Measurements from ENCODE around the gene SIGLEC10.
A peak's percentile ranks its signal among the peaks of the same experiment; 100 is the strongest.

SIGLEC10 gene

GRCh38 chr19:51430221-51430620 is 12.8 kb upstream of the SIGLEC10 start:
- no peaks in the 10 kb centered on the region for H3K4me1 ChIP-seq (ENCODE audit: control insufficient read depth, low read length)
- TF ChIP-seq EZH2phosphoT487 (IDR thresholded peaks at IDR 0.05; ENCODE audit: borderline replicate concordance, low read length) (no peak), CTCF (IDR thresholded peaks at IDR 0.05; ENCODE audit: low read depth, low read length, poor library complexity, severe bottlenecking) (no peak)
- H3F3A ChIP-seq (ENCODE audit: control insufficient read depth, insufficient read depth): no peaks in the 10 kb centered on the region
- H3K4me2 ChIP-seq (ENCODE audit: low read length): no peak overlapping the region
- no peaks in the 10 kb centered on the region for H3K9me3 ChIP-seq (ENCODE audit: control insufficient read depth, insufficient read depth, low read length)
- no peak overlapping the region for H3K4me3 ChIP-seq (ENCODE audit: low read length)
- no peaks in the 10 kb centered on the region for H4K20me1 ChIP-seq (ENCODE audit: control insufficient read depth, insufficient read depth, low read depth, low read length)
- H3K27me3 ChIP-seq (ENCODE audit: control insufficient read depth, low read length): peaks cover 10% of the 10 kb centered on the region; the same call in 1 of the 2 replicates
- H3K79me2 ChIP-seq (ENCODE audit: control insufficient read depth, low read length): no peaks in the 10 kb centered on the region
- H3K9me2 ChIP-seq (replicated peaks; ENCODE audit: control insufficient read depth, low read length): no peaks in the 10 kb centered on the region
- no peaks in the 10 kb centered on the region for H3K36me3 ChIP-seq (ENCODE audit: control insufficient read depth, low read length)
- H3K27ac ChIP-seq (ENCODE audit: low read depth, low read length): no peak overlapping the region

GRCh38 chr19:51427201-51427600 is 9.8 kb upstream of the SIGLEC10 start:
- H3K36me3 ChIP-seq (ENCODE audit: control insufficient read depth, low read length): no peaks in the 10 kb centered on the region

GRCh38 chr19:51422053-51422448 is 4.6 kb upstream of the SIGLEC10 start:
- Histone ChIP-seq H3K9me2 (replicated peaks; ENCODE audit: control insufficient read depth, low read length) (no peaks in the 10 kb centered on the region), H3K9me3 (ENCODE audit: control insufficient read depth, insufficient read depth, low read length) (no peaks in the 10 kb centered on the region), H3K27ac (ENCODE audit: low read depth, low read length) (no peak overlapping the region), H4K20me1 (ENCODE audit: control insufficient read depth, insufficient read depth, low read depth, low read length) (no peaks in the 10 kb centered on the region), H3K36me3 (ENCODE audit: control insufficient read depth, low read length) (no peaks in the 10 kb centered on the region), H3K79me2 (ENCODE audit: control insufficient read depth, low read length) (no peaks in the 10 kb centered on the region), H3F3A (ENCODE audit: control insufficient read depth, insufficient read depth) (no peaks in the 10 kb centered on the region), H3K27me3 (ENCODE audit: control insufficient read depth, low read length) (no peaks in the 10 kb centered on the region), H3K4me3 (ENCODE audit: low read length) (no peak overlapping the region), H3K4me1 (ENCODE audit: control insufficient read depth, low read length) (peaks cover 16% of the 10 kb centered on the region), H3K4me2 (ENCODE audit: low read length) (no peak overlapping the region)
- TF ChIP-seq EZH2phosphoT487 (IDR thresholded peaks at IDR 0.05; ENCODE audit: borderline replicate concordance, low read length): no peak
- TF ChIP-seq CTCF (IDR thresholded peaks at IDR 0.05; ENCODE audit: low read depth, low read length, poor library complexity, severe bottlenecking): peak; percentile 95

More at GRCh38 chr19:51427201-51427600, 9.8 kb upstream of the SIGLEC10 start:
- Histone ChIP-seq H3K4me3 (ENCODE audit: low read length) (no peak overlapping the region), H3K9me3 (ENCODE audit: control insufficient read depth, insufficient read depth, low read length) (no peaks in the 10 kb centered on the region), H3K9me2 (replicated peaks; ENCODE audit: control insufficient read depth, low read length) (no peaks in the 10 kb centered on the region), H3K4me1 (ENCODE audit: control insufficient read depth, low read length) (no peaks in the 10 kb centered on the region), H3K27me3 (ENCODE audit: control insufficient read depth, low read length) (peaks cover 7% of the 10 kb centered on the region; the same call in 1 of the 2 replicates), H4K20me1 (ENCODE audit: control insufficient read depth, insufficient read depth, low read depth, low read length) (no peaks in the 10 kb centered on the region), H3K4me2 (ENCODE audit: low read length) (no peak overlapping the region), H3K27ac (ENCODE audit: low read depth, low read length) (no peak overlapping the region), H3K79me2 (ENCODE audit: control insufficient read depth, low read length) (no peaks in the 10 kb centered on the region), H3F3A (ENCODE audit: control insufficient read depth, insufficient read depth) (no peaks in the 10 kb centered on the region)
- no peak for TF ChIP-seq EZH2phosphoT487 (IDR thresholded peaks at IDR 0.05; ENCODE audit: borderline replicate concordance, low read length)
- no peak for TF ChIP-seq CTCF (IDR thresholded peaks at IDR 0.05; ENCODE audit: low read depth, low read length, poor library complexity, severe bottlenecking)
